IPS-11a (cell line): ENCODE results near the gene CEP19.
A peak's percentile ranks its signal among the peaks of the same experiment; 100 is the strongest.
"Not testable (repeated sequence)": the region's sequence is repeated elsewhere in the genome, so short reads cannot be mapped to it uniquely, and the experiment has no call there.

Experiments used
- H3K4me3 ChIP-seq: one replicate; pipeline ENCODE4 v1.5.1; 2013; ENCODE audit warnings: low read depth, low read length, control low read depth

Gene CEP19, protein sequence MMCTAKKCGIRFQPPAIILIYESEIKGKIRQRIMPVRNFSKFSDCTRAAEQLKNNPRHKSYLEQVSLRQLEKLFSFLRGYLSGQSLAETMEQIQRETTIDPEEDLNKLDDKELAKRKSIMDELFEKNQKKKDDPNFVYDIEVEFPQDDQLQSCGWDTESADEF

DNA sequence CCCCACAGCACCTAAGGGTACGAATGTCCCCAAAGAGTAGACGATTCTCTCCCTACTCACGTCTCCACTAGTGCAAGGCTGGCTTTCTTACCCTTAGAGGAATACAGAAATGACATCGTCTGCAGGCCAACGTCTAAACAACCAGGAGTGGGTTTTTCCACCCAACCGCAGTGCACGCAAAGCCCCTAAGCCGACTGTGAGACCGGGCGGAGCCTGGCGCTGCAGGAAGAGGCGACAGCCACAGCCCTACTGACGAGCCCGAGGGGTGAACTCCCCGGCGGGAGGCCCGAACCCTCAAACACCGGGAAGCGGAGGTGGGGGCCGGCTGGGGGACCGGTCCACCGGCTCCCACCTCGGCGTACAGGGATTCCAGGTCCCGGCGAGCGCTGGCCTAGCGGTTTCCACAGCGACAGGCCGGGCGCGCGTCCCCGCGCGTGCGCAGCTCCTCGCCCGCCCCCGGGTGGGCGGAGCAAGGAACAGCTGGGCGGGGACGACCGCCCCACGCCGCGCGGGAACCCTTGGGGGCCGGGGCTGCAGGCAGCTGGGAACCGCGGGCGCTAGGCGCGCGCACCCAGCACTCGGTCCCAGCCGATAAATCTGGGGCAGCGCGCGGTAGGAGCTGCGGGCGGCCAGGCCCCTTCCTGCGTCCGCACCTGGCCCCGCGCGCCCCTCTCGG is at the start of gene CEP19, which contains the start of gene PIGX:
Gene CEP19, minus strand, starts transcription at position 413 of the 676 bp plus-strand sequence. CDS start 3,593 bp downstream, outside the sequence.
Gene PIGX, plus strand, starts transcription at position 540 of the 676 bp plus-strand sequence.
- peak within 1 kb of the TSS; percentile 73 for H3K4me3 ChIP-seq

DNA sequence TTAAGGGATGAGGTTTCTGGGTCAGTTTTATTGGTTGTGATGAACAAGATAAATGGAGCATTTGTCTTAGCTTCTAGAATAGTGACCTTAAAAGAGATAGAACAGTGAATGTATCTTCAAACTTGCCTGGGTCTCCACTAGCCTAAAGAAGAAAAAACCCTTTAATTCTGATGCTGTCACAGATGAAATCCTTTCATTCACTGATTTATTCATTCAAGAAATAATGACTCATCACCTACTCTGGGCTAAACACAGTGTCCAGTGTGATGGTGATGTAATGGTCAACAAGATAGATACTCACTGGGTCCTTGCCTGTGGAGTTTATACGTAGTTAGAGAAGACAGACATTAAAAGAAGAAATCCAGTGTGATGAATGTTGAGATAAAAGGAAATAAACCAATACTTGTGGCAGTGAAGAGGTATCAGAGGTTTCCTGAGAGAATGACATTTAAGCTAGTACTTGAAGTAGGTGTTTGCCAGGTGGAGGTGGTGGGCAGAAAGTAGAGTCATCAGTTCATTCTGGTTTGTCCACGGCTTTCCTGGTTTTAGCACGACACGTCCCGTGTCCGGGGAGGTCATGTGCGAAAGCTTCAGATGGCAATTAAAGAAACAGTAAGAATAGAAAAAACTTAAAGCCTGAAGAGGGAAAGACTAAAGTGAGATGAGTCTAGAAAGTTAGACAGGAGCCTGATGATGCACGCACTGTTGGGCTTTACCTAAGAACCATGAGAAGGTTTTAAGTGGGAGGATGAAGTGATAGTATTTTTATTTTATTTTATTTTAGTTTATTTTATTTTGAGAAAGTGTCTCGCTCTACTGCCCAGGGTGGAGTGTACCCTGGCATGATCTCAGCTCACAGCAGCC is 46.1 kb upstream of the CEP19 start:
- no peak overlapping the region for H3K4me3 ChIP-seq

DNA sequence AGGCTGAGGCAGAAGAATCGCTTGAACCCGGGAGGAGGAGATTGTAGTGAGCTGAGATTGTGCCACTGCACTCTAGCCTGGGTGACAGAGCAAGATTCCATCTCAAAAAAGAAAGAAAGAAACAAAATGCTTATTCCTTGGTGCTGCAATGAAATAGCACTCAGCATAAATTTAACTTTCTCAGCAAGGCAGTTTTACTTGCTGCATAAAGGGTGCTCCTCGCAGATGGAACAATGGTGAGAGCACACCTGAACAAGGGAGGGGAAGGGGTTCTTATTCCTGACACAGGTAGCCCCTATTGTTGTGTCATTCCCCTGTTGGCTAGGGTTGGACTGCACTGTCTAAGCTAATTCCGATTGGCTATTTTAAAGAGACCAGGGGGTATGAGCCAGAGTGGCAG is 44.7 kb upstream of the CEP19 start:
- no peak overlapping the region for H3K4me3 ChIP-seq

DNA sequence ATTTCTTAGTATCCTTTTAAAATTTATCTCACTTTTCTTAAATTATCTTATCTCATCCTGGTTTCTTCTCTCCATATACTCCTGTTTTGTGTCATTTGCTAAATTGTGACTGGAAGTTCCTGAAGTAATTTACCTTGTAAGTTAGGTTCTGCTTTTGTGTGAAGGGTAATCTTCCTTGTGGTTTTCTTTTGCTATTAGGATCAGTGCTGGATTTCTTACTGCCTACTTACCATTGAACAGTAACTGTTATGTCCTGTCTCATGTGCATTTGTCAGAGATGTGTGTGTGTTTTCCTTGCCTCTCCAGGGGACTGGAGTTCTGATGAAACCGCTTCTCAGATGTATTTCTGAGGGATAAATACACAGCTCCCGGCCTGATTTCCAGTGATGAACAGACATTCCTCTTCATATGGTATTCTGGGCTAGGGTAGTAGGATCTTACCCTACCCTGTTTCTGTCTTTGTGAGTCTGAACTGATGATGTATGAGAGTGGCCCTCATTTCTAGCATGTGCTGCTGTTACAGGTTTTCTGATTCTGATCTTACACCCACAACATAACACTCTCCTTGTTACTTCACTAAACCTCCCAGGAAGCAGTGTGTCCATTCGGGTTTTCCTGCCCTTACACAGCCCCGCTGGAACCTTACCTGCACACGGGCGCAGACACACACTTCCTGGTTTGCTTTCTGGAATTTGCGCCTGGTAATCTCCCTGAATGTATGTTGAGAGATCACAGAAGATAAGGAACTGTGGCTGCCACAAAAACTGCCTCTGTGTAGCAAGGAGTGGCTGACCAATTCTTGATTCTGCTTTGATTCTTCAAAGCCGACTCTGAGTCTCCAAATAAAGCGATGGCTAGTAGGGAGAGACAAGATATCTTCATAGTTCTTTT is 42.3 kb upstream of the CEP19 start:
- H3K4me3 ChIP-seq, result no peak overlapping the region

DNA sequence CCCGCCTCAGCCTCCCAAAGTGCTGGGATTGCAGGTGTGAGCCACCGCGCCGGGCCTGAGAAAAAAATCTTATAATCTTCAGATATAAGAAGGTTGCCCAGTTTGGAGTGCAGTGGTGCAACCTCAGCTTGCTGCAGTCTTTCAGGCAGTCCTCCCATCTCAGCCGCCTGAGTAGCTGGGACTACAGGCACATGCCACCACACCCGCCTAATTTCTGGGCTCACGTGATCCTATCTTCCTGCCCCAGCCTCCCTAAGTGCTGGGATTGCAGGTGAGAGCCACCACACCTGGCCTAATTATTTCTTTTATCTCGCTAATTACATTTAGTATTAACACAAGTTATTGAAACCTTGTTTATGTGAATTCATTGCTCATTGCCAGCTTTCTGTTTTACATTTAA is 41.2 kb upstream of the CEP19 start:
- H3K4me3 ChIP-seq, result no peak overlapping the region

DNA sequence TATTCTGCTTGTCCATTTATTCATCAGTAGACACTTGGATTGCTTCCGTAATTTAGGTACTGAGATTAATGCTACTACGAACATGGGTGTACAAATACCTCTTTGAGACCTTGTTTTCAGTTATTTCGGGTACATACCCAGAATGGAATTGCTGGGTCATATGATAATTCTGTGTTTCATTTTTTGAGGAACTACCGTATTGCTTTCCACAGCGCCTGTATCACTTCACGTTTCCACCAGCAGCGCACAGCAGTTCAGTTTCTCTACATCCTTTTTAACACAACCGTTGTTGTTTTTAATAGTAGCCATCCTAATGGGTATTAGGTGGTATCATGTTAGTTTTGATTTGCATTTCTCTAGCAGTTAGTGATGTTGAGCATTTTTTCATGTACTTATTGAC is 37.1 kb upstream of the CEP19 start:
- no peak overlapping the region for H3K4me3 ChIP-seq

DNA sequence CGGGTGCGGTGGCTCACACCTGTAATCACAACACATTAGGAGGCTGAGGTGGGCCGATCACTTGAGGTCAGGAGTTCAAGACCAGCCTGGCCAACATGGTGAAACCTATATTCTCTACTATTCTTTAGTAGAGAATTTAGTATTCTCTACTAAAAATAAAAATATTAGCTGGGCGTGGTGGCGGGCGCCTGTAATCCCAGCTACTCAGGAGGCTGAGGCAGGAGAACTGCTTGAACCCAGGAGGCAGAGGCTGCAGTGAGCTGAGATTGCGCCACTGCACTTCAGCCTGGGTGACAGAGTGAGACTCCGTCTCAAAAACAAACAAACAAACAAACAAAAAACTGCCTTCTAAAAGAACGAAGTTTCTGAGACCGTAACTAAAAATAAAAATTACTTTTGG is 31.5 kb upstream of the CEP19 start:
- not testable (repeated sequence) for H3K4me3 ChIP-seq

DNA sequence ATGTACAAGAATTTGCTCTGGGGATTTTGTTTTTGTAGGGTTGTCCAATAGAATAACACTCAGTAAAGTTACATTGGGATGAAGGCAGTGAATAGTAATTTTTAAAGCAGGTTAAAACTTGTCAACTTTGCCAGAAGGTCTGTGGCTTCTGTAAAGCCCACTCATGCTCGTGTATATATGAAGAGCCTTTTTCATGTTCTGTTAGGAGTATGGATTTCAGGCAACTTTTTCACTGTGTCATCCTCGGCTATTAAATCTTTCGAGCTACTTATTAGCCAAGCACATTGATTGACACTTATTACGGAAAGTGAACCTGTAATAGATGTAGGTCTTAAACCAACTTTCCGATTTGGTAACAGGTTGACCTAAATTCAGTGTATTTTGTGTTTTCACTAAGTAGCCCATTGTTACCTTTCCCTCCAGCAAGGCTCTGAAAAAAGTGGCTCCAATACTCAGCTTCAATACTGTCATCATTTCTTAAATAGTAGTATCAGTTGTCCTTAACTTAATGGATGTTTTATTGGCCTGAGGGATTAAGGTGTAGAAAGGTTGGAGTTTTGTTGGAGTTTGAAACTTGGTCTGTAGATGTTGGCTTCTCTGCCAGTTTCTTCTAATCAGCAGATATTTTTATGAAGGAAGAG is 29.3 kb upstream of the CEP19 start:
- peak overlapping the region; percentile 96 for H3K4me3 ChIP-seq

DNA sequence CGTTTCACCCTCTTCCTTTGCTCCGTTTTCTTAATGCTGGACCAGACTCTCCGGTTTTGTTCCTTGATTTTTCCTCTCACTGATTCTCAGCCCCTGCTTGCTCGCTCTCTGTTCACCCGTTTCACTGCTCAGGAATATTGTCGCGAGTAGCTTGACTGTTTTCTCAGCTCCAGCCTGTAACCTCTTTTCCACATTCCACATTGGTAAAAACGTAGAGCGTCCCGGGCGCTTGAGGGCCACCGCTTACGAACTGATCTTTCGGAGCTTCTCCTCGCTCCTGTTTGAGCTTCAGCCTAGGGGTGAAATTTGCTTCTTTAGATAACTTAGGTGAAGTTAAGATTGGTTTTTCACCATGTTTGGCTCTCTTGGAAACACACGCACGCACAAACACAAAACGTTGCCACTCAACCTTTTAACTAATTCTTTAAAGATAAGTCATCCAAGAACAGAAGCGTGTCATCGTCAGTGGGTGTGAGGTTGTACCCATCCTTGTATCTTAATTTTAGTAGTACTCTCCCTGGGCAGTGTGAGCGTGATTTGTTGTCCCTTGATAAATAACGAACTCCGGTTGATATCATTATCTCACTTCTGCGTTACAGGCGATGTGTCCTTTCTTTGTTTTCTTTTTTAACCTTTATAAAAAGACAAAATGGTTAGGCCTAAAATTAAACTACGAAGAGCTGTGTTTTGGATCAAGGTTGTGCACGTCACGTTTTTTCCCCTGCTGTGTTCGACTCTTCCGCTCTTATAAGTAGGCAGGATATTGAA is 28.6 kb upstream of the CEP19 start:
- H3K4me3 ChIP-seq, result peak overlapping the region; percentile 96

DNA sequence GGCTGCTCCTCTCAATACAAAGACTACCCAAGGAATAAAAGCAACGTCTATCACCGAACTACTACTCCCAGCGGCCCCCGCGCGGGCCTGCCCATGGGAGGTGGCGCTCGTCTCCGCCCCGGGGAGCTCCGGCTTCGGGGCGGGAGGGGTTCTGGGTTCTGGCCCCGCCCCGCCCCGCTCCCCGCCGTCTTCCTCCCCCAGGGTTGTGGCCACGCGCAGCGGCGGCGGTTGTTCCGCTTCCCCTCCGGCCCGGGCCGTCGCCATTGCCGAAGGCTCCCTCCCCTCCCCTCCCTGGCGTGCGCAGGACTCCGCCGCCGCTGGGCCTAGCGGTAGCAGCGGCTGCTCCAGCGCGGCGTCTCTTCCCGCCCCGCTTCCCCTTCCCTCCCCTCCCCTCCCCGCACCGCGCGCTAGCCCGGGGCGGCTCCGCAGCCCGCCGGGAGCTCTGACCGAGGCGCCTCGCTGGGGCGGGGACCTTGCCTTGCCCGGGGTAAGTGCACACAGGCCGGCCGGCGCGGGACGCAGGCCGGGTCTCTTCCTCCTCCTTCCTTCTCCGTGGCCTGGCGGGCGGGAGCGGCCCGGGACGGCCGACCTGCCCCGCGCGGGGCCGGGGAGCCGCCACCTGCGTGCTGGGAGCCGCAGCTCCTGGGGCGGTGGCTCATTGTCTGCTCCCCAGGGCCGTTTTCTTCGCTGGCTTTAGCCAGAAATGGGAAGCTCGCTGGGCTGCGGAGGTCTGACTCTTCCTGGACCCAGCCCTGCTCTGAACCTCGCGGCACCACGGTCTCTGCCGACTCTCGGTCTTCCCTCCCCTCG is 27.8 kb upstream of the CEP19 start, which contains the start of gene PAK2:
Gene PAK2, plus strand, starts transcription at position 187 of the 810 bp plus-strand sequence. CDS start 42,790 bp downstream, outside the sequence.
- peak within 1 kb of the TSS; percentile 96 for H3K4me3 ChIP-seq

DNA sequence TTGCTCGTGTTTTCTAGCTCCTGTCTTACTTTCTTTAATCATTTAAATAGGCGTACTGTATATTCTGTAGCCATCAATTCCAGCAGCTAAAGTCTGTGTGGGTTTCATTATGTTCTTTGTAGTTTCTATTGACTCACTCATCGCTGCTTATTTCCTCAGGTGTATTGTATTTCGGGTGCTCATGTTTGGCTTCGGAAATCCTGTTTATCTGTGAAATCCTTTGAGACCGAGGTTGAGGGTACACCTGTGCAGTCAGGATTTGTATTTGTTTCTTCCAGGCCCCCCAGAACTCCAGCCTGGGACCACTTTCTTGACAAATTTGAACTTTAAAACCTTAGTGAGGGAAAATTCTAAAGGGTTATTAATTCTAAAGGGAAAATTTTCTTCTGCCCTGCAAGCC is 25.6 kb upstream of the CEP19 start:
- no peak overlapping the region for H3K4me3 ChIP-seq

DNA sequence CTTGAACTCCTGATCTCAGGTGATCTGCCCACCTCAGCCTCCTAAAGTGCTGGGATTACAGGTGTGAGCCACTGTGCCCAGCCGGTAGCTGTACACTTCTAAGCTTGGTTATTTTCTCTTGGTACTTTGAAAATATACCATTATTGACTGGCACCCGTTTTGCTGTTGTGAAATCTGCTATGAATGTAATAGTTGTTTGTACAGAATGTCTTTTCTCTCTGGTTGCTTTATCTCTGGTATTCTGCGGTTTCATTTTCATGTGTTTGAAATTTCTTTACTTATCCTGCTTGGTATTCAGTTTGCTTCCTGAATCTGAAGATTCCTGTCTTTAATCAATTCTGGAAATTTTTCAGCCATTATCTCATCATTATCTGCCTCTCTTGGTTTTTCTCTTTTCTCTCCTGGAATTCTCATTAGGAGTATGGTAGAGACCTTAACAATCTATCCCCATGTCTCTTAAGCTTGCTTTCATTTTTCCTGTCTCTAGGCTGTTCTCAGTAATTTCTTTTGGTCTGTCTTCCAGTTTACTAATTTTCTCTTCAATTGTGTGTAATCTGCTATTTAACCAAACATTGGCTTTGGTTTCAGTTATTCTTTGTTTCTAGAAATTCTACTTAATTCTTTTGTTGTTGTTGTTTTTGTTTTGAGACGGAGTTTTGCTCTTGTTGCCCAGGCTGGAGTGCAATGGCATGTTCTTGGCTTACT is 24.8 kb upstream of the CEP19 start:
- no peak overlapping the region for H3K4me3 ChIP-seq

DNA sequence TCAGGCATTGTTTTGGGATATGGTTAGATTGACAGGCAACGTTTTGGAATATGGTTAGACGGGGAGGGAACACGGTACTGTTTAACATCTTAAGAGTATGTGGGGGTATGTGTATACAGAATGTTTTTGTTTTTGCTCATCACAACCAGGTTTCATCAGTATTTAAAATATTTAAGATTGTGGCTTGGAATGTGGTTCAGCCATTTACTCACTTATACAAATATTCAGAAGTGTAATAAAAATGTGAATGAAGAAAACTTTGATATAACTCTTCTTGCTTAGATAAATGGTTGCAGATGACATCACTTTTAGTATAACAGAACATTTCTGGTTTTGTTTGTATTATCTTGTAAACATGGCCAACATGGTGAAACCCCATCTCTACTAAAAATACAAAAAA is 23.7 kb upstream of the CEP19 start:
- no peak overlapping the region for H3K4me3 ChIP-seq

DNA sequence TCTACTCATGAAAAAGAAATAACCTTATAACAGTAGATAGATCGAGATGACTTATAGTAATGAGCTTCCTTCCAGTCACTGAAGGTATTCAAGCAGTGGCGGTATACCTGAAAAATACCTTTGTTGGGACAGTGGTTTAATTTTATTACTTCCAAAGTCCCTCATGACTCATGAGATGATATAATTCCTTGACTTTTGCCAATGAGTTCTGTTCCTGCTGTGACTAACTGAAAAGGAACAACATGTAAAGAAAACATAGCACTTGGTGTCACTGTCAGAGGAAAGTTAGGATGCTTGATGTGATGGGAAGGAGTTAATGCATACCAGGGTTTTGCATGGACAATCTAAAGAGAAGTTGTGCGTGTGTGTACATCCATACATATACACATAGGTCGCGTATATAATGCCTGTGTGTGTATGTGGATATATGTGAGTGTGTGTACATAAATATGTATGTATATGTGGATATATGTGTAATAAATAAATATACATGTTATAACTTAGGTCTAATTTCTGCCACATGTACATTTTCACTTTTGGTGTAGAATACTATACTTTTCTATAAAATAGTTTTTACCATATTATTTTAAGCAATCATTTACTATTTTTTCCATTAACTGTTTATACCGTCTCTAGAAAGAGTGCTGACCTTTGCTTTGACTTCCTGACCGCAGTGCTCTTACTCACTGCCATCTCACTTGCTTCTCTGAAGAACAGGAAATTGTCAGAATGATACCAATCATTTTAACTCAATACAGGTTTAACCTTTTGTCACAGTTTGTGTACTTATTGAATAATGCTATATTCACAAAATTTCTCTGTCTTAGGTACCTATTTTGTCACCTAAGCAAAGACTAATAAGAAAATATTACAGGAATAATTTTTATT is 15.0 kb upstream of the CEP19 start:
- no peak overlapping the region for H3K4me3 ChIP-seq

DNA sequence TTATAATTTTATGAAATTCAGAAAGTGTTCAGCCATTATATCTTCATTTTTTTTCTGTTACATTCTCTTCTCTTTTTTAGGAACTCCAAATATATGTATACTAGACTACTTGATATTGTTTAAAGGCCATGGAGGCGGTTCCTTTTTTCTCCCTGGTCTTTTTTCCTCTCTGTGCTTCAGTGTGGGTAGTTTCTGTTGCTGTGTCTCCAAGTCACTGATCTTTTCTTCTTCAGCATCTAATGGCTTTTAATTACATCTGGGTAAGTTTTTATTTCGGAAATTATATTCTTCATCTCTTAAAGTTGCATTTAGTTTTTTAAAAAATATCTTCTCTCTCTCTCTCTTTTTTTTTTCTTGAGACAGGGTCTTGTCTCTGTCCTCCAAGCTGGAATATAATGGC is 9.0 kb upstream of the CEP19 start:
- no peak overlapping the region for H3K4me3 ChIP-seq

DNA sequence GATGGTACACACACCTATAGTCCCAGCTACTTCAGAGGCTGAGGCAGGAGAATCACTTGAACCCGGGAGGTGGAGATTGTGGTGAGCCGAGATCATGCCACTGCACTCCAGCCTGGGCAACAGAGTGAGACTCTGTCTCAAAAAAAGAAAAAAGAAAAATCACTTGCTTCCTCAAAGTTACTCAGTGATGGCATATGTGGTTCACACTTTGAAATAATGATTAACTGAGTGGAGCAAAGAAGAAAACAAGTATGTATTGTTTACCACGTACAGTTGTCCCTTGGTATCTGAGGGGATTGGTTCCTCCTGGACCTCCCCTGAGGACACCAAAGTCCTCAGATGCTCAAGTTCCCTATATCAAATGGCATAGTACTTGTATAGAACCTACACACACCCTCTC is 5.1 kb upstream of the CEP19 start:
- H3K4me3 ChIP-seq, result not testable (repeated sequence)
